ENCODE results near the gene ZNF211. TPM values are rescaled to one million over a fixed set of nuclear protein-coding genes. Genes with fewer than 3 reads are reported as not detected.

ZNF211 gene
- total RNA-seq, 4 donors from 2014 or later, result 2.9 to 5.5 (median 4.3) TPM

DNA sequence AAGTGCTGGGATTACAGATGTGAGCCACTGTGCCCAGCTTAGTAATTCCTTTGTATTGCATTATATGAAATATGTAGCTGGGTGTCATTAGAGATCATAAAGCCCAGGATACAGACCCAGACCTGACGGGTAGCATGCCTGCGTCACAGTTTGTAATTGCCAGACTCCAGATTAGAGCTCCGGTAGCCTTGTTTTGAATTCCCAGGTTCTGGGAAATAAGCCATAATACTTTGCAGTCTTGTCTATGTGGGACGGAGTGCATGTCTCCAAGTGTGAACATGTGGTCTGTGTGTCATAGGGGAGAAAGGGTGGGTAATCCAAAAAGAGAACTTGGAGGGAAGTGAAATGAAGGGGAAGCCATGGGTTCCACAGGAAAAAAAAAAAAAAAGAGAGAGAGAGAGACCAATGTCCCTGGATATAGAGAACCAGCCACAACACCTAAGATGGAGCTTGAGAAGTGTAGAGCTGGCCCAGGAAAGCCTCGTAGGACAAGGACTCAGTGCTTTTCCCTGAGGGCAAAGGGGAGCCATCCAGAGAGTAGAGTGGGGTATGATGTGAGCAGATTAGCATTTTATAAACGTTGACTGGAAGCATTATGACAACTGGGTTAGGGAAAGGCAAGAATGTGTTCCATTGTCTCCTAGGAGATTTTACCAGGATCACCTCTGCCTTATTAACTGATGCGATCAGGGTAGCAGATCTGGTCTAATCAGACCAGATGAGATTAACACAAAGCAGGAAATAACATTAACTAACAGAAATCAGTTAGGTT, 38.3 kb downstream of the ZNF211 start:
- Histone ChIP-seq H3K9me3 (no peaks in the 10 kb centered on the region), H3K4me3 (no peak overlapping the region), H3K27me3 (peaks cover 0 to 5% (median 0%) of the 10 kb centered on the region in 3 donors), H3K36me3 (no peaks in the 10 kb centered on the region), H3K27ac (no peak overlapping the region), H3K4me1 (no peaks in the 10 kb centered on the region)
- intact Hi-C loops (cut with DNase I; ENCODE audit: low total_unique reads), result no loop called here
- in situ Hi-C loops (cut with MboI; ENCODE audit: low sequenced_read_pairs in 4 of 4), result no loop called here
- no peak for DNase-seq
- no peak for TF ChIP-seq CTCF (IDR thresholded peaks at IDR 0.05 in 4 of 5, conservative IDR thresholded peaks at IDR 0.05 in 1 of 5)
- no peak for TF ChIP-seq POLR2A (IDR thresholded peaks at IDR 0.05)
- no peak for ATAC-seq

- TF ChIP-seq POLR2A (IDR thresholded peaks at IDR 0.05) (no peak), CTCF (IDR thresholded peaks at IDR 0.05 in 4 of 5, conservative IDR thresholded peaks at IDR 0.05 in 1 of 5) (no peak)
- no peak overlapping the region for H3K27ac ChIP-seq
- no peak for DNase-seq
- H3K36me3 ChIP-seq, result no peaks in the 10 kb centered on the region
- intact Hi-C loops (cut with DNase I; ENCODE audit: low total_unique reads) (no loop called here), in situ Hi-C loops (cut with MboI; ENCODE audit: low sequenced_read_pairs in 4 of 4) (no loop called here)
- peaks cover 0 to 8% (median 0%) of the 10 kb centered on the region in 3 donors for H3K27me3 ChIP-seq
- no peaks in the 10 kb centered on the region for H3K9me3 ChIP-seq
- no peaks in the 10 kb centered on the region for H3K4me1 ChIP-seq
- no peak overlapping the region for H3K4me3 ChIP-seq
- no peak for ATAC-seq
Observed at GRCh38 chr19:57672466-57672865, 39.5 kb downstream of the ZNF211 start.

GRCh38 chr19:57675881-57676280, 42.9 kb downstream of the ZNF211 start:
- Histone ChIP-seq H3K36me3 (no peaks in the 10 kb centered on the region), H3K9me3 (no peaks in the 10 kb centered on the region), H3K27me3 (peaks cover 0 to 8% (median 0%) of the 10 kb centered on the region in 3 donors), H3K4me3 (no peak overlapping the region), H3K4me1 (no peaks in the 10 kb centered on the region), H3K27ac (no peak overlapping the region)
- DNase-seq (no peak), ATAC-seq (no peak)
- in situ Hi-C loops (cut with MboI; ENCODE audit: low sequenced_read_pairs in 4 of 4), result no loop called here
- intact Hi-C loops (cut with DNase I; ENCODE audit: low total_unique reads), result no loop called here
- no peak for TF ChIP-seq POLR2A (IDR thresholded peaks at IDR 0.05)
- TF ChIP-seq CTCF (IDR thresholded peaks at IDR 0.05 in 4 of 5, conservative IDR thresholded peaks at IDR 0.05 in 1 of 5), result no peak

DNA sequence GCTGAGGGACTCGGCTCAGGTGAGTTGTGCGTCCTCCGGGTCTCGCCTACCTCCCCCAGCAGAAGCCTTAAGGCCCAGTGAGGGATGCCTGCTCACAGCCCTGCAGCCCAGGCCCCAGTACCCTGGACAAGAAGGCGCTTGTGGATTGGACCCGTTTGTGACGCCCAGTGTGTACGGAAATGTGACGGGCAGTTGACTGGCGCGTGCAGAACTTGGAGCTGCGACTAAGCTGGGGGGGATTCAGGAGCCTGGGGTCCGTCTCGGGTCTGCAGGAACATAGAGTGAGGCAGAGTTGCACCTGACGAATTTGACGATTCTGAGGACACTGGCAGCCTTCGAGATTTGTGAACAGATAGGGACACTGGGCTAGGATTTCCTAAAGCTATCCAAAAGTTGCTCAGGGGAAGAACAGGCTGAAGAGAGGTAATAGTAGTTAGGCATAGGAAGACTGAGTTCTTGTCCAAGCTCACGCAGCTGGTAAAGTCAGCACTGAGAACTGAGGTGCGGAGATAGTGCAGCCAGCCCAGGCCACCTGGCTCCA, 49.3 kb downstream of the ZNF211 start:
- Histone ChIP-seq H3K9me3 (peaks cover 5 to 39% (median 9%) of the 10 kb centered on the region in 3 donors), H3K4me3 (peak overlapping the region; percentile 74 to 99 (median 88)), H3K27me3 (no peaks in the 10 kb centered on the region), H3K36me3 (peaks cover 16 to 41% of the 10 kb centered on the region in 2 donors), H3K27ac (peak overlapping the region; percentile 55 to 82 (median 68)), H3K4me1 (peaks cover 10 to 14% of the 10 kb centered on the region in 2 donors)
- ATAC-seq, result peak; percentile 22 to 27
- intact Hi-C loops (cut with DNase I; ENCODE audit: low total_unique reads) (no loop called here), in situ Hi-C loops (cut with MboI; ENCODE audit: low sequenced_read_pairs in 4 of 4) (no loop called here)
- no peak for DNase-seq
- TF ChIP-seq POLR2A (IDR thresholded peaks at IDR 0.05) (no peak), CTCF (IDR thresholded peaks at IDR 0.05 in 4 of 5, conservative IDR thresholded peaks at IDR 0.05 in 1 of 5) (no peak)
